MCF 10A (cell line): ENCODE measurements around the gene CPSF4. TPM values are rescaled to one million over a fixed set of nuclear protein-coding genes. Genes with fewer than 3 reads are reported as not detected.

Source experiments
- BruUV-seq: library from RNA; stranded (reverse); fragments of 400-500 nt; replicated peaks from 2 replicates; lab custom pipeline; 2021; lab: Mats Ljungman, UMichigan
- CTCF ChIA-PET: fragments of 300-600 bp; sonication (Branson Sonifier 250); formaldehyde crosslinking; extraction: SDS; loops from one replicate; lab custom pipeline; 2021; ENCODE audit warnings: antibody characterized with exemption, inconsistent platforms; lab: Yijun Ruan, JAX
- POLR2A ChIA-PET: fragments of 300-600, 350-650 bp; sonication (Branson Sonifier 250); formaldehyde crosslinking; extraction: SDS; loops from one replicate; lab custom pipeline; 2020; ENCODE audit warnings: antibody characterized with exemption, inconsistent platforms; lab: Yijun Ruan, JAX
- DNase-seq: peaks from one replicate; pipeline ENCODE4 v3.0.0-alpha.2; 2018; ENCODE audit not compliant: unreplicated experiment
- H3K27ac Mint-ChIP-seq: one replicate; pipeline ENCODE4 v1.8.0; 2022; ENCODE audit warnings: mild to moderate bottlenecking, low read depth, mixed read lengths; ENCODE audit not compliant: unreplicated experiment
- H3K27me3 Mint-ChIP-seq: one replicate; pipeline ENCODE4 v1.8.0; 2022; ENCODE audit warnings: mixed read lengths; ENCODE audit not compliant: insufficient read depth, unreplicated experiment
- H3K36me3 Mint-ChIP-seq: one replicate; pipeline ENCODE4 v1.8.0; 2022; ENCODE audit warnings: mild to moderate bottlenecking, moderate library complexity, mixed read lengths; ENCODE audit not compliant: insufficient read depth, unreplicated experiment
- H3K4me1 Mint-ChIP-seq: one replicate; pipeline ENCODE4 v1.8.0; 2022; ENCODE audit warnings: mixed read lengths; ENCODE audit not compliant: insufficient read depth, unreplicated experiment
- H3K4me3 Mint-ChIP-seq: one replicate; pipeline ENCODE4 v1.8.0; 2022; ENCODE audit warnings: mild to moderate bottlenecking, moderate library complexity, mixed read lengths; ENCODE audit not compliant: unreplicated experiment
- H3K9me3 Mint-ChIP-seq: one replicate; pipeline ENCODE4 v1.8.0; 2022; ENCODE audit warnings: mixed read lengths; ENCODE audit not compliant: unreplicated experiment
- CTCF ChIP-seq: fragments of 200-600 bp; IDR thresholded peaks from one replicate; pipeline ENCODE4 v1.8.0; 2022; ENCODE audit warnings: antibody characterized with exemption, mild to moderate bottlenecking; ENCODE audit not compliant: unreplicated experiment
- intact Hi-C: fragments of 100-400 bp; cut with micrococcal nuclease; formaldehyde crosslinking; loops from 2 replicates; pipeline ENCODE4 v1.14.1; 2022
- total RNA-seq: library from RNA; stranded (reverse); gene quantifications from 2 replicates; pipeline ENCODE4 v1.2.3, GENCODE V29; 2022

CPSF4 gene
- total RNA-seq, 1 experiment from 2014 or later, result 62.6 TPM

GRCh38 chr7:99398891-99399445 lies 39.8 kb upstream of the CPSF4 start:
- BruUV-seq, result no TSS peak
- DNase-seq, result no peak
- peak overlapping the region; percentile 29 for H3K27ac Mint-ChIP-seq
- H3K4me1 Mint-ChIP-seq, result peaks cover 2% of the 10 kb centered on the region
- TF ChIP-seq CTCF, result no peak
- H3K4me3 Mint-ChIP-seq, result no peak overlapping the region
- no peaks in the 10 kb centered on the region for H3K9me3 Mint-ChIP-seq
- ChIA-PET POLR2A (interaction anchor here (0.6 to 3.5 kb wide), 2 partner anchors 9 to 34 kb away, joined by 3 to 31 read pairs; partner anchors contain the start of genes BUD31 and PDAP1), CTCF (interaction anchor here (1.6 kb wide), 1 partner anchor 8 kb away, joined by 6 read pairs; no protein-coding TSS in a partner anchor)
- H3K36me3 Mint-ChIP-seq, result peaks cover 100% of the 10 kb centered on the region
- H3K27me3 Mint-ChIP-seq, result no peaks in the 10 kb centered on the region
- intact Hi-C loops, result no loop called here

DNA sequence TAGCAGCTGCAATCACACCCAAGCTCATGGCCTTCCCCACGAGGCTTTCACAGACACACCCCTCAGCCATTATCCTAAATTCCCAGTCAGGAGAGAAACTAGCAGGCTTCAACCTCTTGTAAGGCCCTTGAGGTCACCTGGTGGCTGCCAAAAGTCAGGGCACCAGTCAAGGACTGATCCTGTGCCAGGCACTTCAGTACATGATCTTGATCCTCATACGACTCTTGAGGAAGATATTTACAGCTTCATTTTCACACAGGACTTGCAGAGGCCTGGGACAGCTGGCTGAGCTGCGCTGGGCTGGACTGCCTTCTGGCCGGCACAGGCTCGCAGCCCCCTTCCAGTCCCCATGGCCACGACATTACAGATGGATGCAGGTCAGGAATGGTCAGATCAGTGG lies 39.1 kb upstream of the CPSF4 start:
- Mint-ChIP-seq H3K27ac (peak overlapping the region; percentile 29), H3K27me3 (no peaks in the 10 kb centered on the region), H3K36me3 (peaks cover 100% of the 10 kb centered on the region), H3K4me1 (peaks cover 8% of the 10 kb centered on the region), H3K4me3 (no peak overlapping the region), H3K9me3 (no peaks in the 10 kb centered on the region)
- TF ChIP-seq CTCF, result no peak
- ChIA-PET CTCF (interaction anchor here (0.6 to 1.6 kb wide), 2 partner anchors 8 to 212 kb away, joined by 4 to 6 read pairs; no protein-coding TSS in a partner anchor), POLR2A (interaction anchor here (0.6 to 3.5 kb wide), 4 partner anchors 9 to 952 kb away, joined by 3 to 31 read pairs (median 3); partner anchors contain the start of genes BUD31, CYP3A43 and PDAP1)
- no TSS peak for BruUV-seq
- DNase-seq, result no peak
- intact Hi-C loops, result no loop called here

DNA sequence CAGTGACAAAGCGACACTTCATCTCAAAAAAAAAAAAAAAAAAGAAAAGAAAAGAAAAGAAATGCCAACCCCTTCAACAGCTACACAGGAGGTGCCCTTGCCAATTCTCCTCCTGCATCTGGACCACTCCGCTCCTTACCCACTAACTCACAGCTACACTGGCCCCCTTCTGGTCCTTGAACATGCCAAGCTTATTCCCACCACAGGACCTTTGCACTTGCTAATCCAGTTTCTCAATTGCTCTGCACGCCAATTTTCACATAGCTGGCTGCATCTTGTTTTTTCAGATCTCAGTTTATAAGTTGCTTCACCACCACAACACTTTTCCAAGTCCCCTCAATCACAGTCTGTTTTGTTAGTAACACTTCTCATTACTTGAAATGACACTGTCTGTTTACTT lies 35.9 kb upstream of the CPSF4 start:
- POLR2A ChIA-PET, result no interaction called here
- no peak for DNase-seq
- intact Hi-C loops, result no loop called here
- peaks cover 20% of the 10 kb centered on the region for H3K4me1 Mint-ChIP-seq
- H3K9me3 Mint-ChIP-seq, result no peaks in the 10 kb centered on the region
- H3K27ac Mint-ChIP-seq, result peak overlapping the region; percentile 21
- CTCF ChIA-PET, result interaction anchor here (0.6 kb wide), 1 partner anchor 38 kb away, joined by 4 read pairs; no protein-coding TSS in a partner anchor
- no peaks in the 10 kb centered on the region for H3K27me3 Mint-ChIP-seq
- TF ChIP-seq CTCF, result no peak
- BruUV-seq, result no TSS peak
- H3K36me3 Mint-ChIP-seq, result peaks cover 73% of the 10 kb centered on the region
- no peak overlapping the region for H3K4me3 Mint-ChIP-seq

DNA sequence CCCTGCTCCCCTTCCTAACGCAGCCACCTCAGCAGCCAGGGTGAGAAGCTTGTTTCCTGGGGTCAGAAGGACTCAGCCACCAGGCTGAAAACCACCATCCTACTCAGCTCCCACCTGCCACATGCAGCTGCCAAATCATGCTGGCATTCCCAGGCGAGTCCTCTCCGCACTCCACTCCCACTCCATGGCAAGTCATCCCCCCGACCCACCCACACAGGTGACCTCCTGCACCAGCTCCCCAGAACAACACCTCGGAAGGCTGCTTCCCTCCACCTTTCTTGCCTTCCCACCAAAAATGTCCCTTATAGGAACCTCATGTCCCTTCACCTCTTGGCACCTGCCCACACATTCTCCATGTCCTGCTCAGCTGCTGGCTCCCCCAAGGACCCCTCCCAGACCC lies 35.0 kb upstream of the CPSF4 start:
- Mint-ChIP-seq H3K27me3 (no peaks in the 10 kb centered on the region), H3K36me3 (peaks cover 73% of the 10 kb centered on the region), H3K4me3 (no peak overlapping the region), H3K4me1 (peaks cover 20% of the 10 kb centered on the region), H3K9me3 (no peaks in the 10 kb centered on the region), H3K27ac (peak overlapping the region; percentile 21)
- intact Hi-C loops, result no loop called here
- no peak for TF ChIP-seq CTCF
- no TSS peak for BruUV-seq
- no peak for DNase-seq
- ChIA-PET POLR2A (no interaction called here), CTCF (interaction anchor here (0.5 to 0.6 kb wide), 2 partner anchors 28 to 274 kb away, joined by 3 to 4 read pairs; no protein-coding TSS in a partner anchor)
